A549 (cell line): ENCODE measurements around the gene CYP24A1. TPM values are rescaled to one million over a fixed set of nuclear protein-coding genes. Genes with fewer than 3 reads are reported as not detected.

Source experiments
- ATAC-seq, 2 experiments: fragments of 200-7000 bp in 1 of 2; fragments of >200 bp in 1 of 2; cut with Nextera tagmentation in 1 of 2; cut with Tn5 transposase in 1 of 2; 3 replicates each; pipeline versions ENCODE4 v1.8.0 to v1.9.1; 2018 to 2020; ENCODE audit warnings: mild to moderate bottlenecking in 1 of 2, moderate library complexity in 1 of 2
- CTCF ChIA-PET: fragments of 300-600 bp; sonication (Branson Sonifier 250); formaldehyde crosslinking; extraction: SDS; loops from one replicate; lab custom pipeline; 2021; ENCODE audit warnings: antibody characterized with exemption, inconsistent platforms; lab: Yijun Ruan, JAX
- POLR2A ChIA-PET: fragments of 350-600 bp; formaldehyde crosslinking; extraction: SDS; loops from one replicate; lab custom pipeline; 2021; ENCODE audit warnings: antibody characterized with exemption, inconsistent platforms; lab: Yijun Ruan, JAX
- DNase-seq, 2 experiments: peaks; one replicate each; pipeline versions ENCODE4 v3.0.0 to v3.0.0-alpha.2; 2011 to 2016; ENCODE audit warnings: low read depth in 1 of 2, low spot score in 1 of 2
- FAIRE-seq: peaks from 2 replicates; lab custom pipeline; 2011; peaks lifted over from hg19 to GRCh38; lab: Jason Lieb, UNC
- H3K27ac ChIP-seq, 2 experiments: fragments of >200 bp; sonication (Bioruptor Twin); formaldehyde crosslinking; 3 replicates each; pipeline ENCODE4 v1.5.1; 2016 to 2017
- H3K4me1 ChIP-seq: fragments of >200 bp; sonication (Bioruptor Twin); formaldehyde crosslinking; 3 replicates; pipeline ENCODE4 v1.6.1; 2016
- H3K4me2 ChIP-seq: fragments of >200 bp; sonication (Bioruptor Twin); formaldehyde crosslinking; 3 replicates; pipeline ENCODE4 v1.6.1; 2016
- H3K4me3 ChIP-seq: fragments of >200 bp; sonication (Bioruptor Twin); formaldehyde crosslinking; 3 replicates; pipeline ENCODE4 v1.5.1; 2016
- H3K9me3 ChIP-seq: fragments of >200 bp; sonication (Bioruptor Twin); formaldehyde crosslinking; 3 replicates; pipeline ENCODE4 v1.6.1; 2016
- BCL3 ChIP-seq: fragments of >200 bp; sonication (Bioruptor Twin); formaldehyde crosslinking; IDR thresholded peaks from 3 replicates; pipeline ENCODE4 v1.6.1; 2016
- BHLHE40 ChIP-seq: IDR thresholded peaks from 2 replicates; pipeline ENCODE4 v1.6.1; 2012; ENCODE audit warnings: low read depth, low read length, inconsistent platforms
- CBX2 ChIP-seq: fragments of 200-600 bp; sonication (generic); IDR thresholded peaks from 2 replicates; pipeline ENCODE4 v1.6.1; 2016; ENCODE audit warnings: low read depth, mild to moderate bottlenecking, borderline replicate concordance
- CBX8 ChIP-seq: fragments of 200-600 bp; sonication (generic); IDR thresholded peaks from 2 replicates; pipeline ENCODE4 v1.6.1; 2016
- CEBPB ChIP-seq, 2 experiments: fragments of >200 bp in 1 of 2; sonication (Bioruptor Twin) in 1 of 2; formaldehyde crosslinking in 1 of 2; IDR thresholded peaks; 2 replicates each; pipeline ENCODE4 v1.6.1; 2012 to 2016
- CHD2 ChIP-seq: fragments of 150-350 bp; IDR thresholded peaks from 2 replicates; pipeline ENCODE4 v1.6.1; 2014; ENCODE audit warnings: low read length; ENCODE audit not compliant: partially characterized antibody
- CHD4 ChIP-seq: fragments of 200-600 bp; sonication (generic); IDR thresholded peaks from 2 replicates; pipeline ENCODE4 v1.6.1; 2016; ENCODE audit warnings: antibody characterized with exemption, mild to moderate bottlenecking, borderline replicate concordance
- EHF ChIP-seq: fragments of 250-450 bp; sonication (Bioruptor Pico); IDR thresholded peaks from 2 replicates; pipeline ENCODE4 v1.5.0; 2020; ENCODE audit warnings: mild to moderate bottlenecking
- EHMT2 ChIP-seq: fragments of 200-600 bp; sonication (generic); IDR thresholded peaks from 2 replicates; pipeline ENCODE4 v1.6.1; 2016; ENCODE audit warnings: antibody characterized with exemption, low read depth, mild to moderate bottlenecking, moderate library complexity
- EP300 ChIP-seq, 2 experiments: fragments of >200 bp; sonication (Bioruptor Twin); formaldehyde crosslinking; IDR thresholded peaks; 2 replicates in 1 of 2; 3 replicates in 1 of 2; pipeline ENCODE4 v1.6.1; 2016 to 2017
- FOSB ChIP-seq: fragments of 250-450 bp; sonication (Bioruptor Pico); IDR thresholded peaks from 2 replicates; pipeline ENCODE4 v1.5.0; 2020; ENCODE audit warnings: mild to moderate bottlenecking, moderate library complexity
- FOSL2 ChIP-seq, 2 experiments: fragments of 450-650 bp in 1 of 2; fragments of >200 bp in 1 of 2; sonication (Bioruptor Twin) in 1 of 2; formaldehyde crosslinking; IDR thresholded peaks; 2 replicates each; pipeline versions ENCODE4 v1.5.0 to v1.6.1; 2016 to 2020; ENCODE audit warnings: mild to moderate bottlenecking in 1 of 2, moderate library complexity in 1 of 2
- FOXS1 ChIP-seq: fragments of 250-450 bp; sonication (Bioruptor Pico); IDR thresholded peaks from 2 replicates; pipeline ENCODE4 v1.5.0; 2020; ENCODE audit warnings: mild to moderate bottlenecking, moderate library complexity
- HDAC2 ChIP-seq: fragments of 200-600 bp; sonication (generic); IDR thresholded peaks from 2 replicates; pipeline ENCODE4 v1.6.1; 2016
- HES2 ChIP-seq: fragments of >200 bp; sonication (Bioruptor Twin); formaldehyde crosslinking; IDR thresholded peaks from 2 replicates; pipeline ENCODE4 v1.6.1; 2016
- HEYL ChIP-seq: fragments of 250-450 bp; sonication (Bioruptor Pico); IDR thresholded peaks from 2 replicates; pipeline ENCODE4 v1.8.0; 2021; ENCODE audit warnings: mild to moderate bottlenecking, moderate library complexity
- HMGXB4 ChIP-seq: fragments of 250-450 bp; sonication (Bioruptor Pico); IDR thresholded peaks from 2 replicates; pipeline ENCODE4 v1.5.0; 2021; ENCODE audit warnings: mild to moderate bottlenecking, moderate library complexity, borderline replicate concordance
- HOXA7 ChIP-seq: fragments of 250-450 bp; sonication (Bioruptor Pico); IDR thresholded peaks from 2 replicates; pipeline ENCODE4 v1.5.0; 2020; ENCODE audit warnings: mild to moderate bottlenecking, moderate library complexity
- HOXB13 ChIP-seq: fragments of 250-450 bp; sonication (Bioruptor Pico); IDR thresholded peaks from 2 replicates; pipeline ENCODE4 v1.5.0; 2020; ENCODE audit warnings: low read depth, mild to moderate bottlenecking, moderate library complexity
- JUN ChIP-seq, 2 experiments: fragments of >200 bp; sonication (Bioruptor Twin); formaldehyde crosslinking; IDR thresholded peaks; 2 replicates in 1 of 2; 3 replicates in 1 of 2; pipeline ENCODE4 v1.6.1; 2016 to 2017
- JUNB ChIP-seq: fragments of >200 bp; sonication (Bioruptor Twin); formaldehyde crosslinking; IDR thresholded peaks from 2 replicates; pipeline ENCODE4 v1.6.1; 2016
- KDM5A ChIP-seq: fragments of 200-600 bp; sonication (generic); IDR thresholded peaks from 2 replicates; pipeline ENCODE4 v1.6.1; 2016; ENCODE audit warnings: antibody characterized with exemption, mild to moderate bottlenecking
- MAFK ChIP-seq: fragments of 450-650 bp; IDR thresholded peaks from 2 replicates; pipeline ENCODE4 v1.6.1; 2014; ENCODE audit not compliant: partially characterized antibody
- MAX ChIP-seq: IDR thresholded peaks from 2 replicates; pipeline ENCODE4 v1.6.1; 2012
- MAZ ChIP-seq: fragments of 150-350 bp; IDR thresholded peaks from 2 replicates; pipeline ENCODE4 v1.6.1; 2014; ENCODE audit warnings: antibody characterized with exemption, low read depth, low read length, borderline replicate concordance
- MYC ChIP-seq: IDR thresholded peaks from 2 replicates; pipeline ENCODE4 v1.6.1; 2012; ENCODE audit warnings: mild to moderate bottlenecking, inconsistent platforms, low read length, improper control_type of control experiment, borderline replicate concordance
- NFE2L2 ChIP-seq: fragments of 150-350 bp; conservative IDR thresholded peaks from 2 replicates; pipeline ENCODE4 v1.6.1; 2014; ENCODE audit warnings: low read length
- NPAS2 ChIP-seq: fragments of 250-450 bp; sonication (Bioruptor Pico); IDR thresholded peaks from 2 replicates; pipeline ENCODE4 v1.8.0; 2022; ENCODE audit warnings: mild to moderate bottlenecking, moderate library complexity, borderline replicate concordance
- PHF8 ChIP-seq: fragments of 200-600 bp; sonication (generic); IDR thresholded peaks from 2 replicates; pipeline ENCODE4 v1.6.1; 2016; ENCODE audit warnings: low read depth, mild to moderate bottlenecking, antibody characterized with exemption, moderate library complexity, borderline replicate concordance
- POLR2A ChIP-seq: IDR thresholded peaks from 2 replicates; pipeline ENCODE4 v1.6.1; 2012; ENCODE audit warnings: mild to moderate bottlenecking, low read length
- RAD21 ChIP-seq, 2 experiments: fragments of >200 bp in 1 of 2; sonication (Bioruptor Twin) in 1 of 2; formaldehyde crosslinking in 1 of 2; IDR thresholded peaks in 1 of 2; conservative IDR thresholded peaks in 1 of 2; 2 replicates in 1 of 2; 3 replicates in 1 of 2; pipeline ENCODE4 v1.6.1; 2012 to 2018; ENCODE audit warnings: inconsistent platforms in 1 of 2
- RARB ChIP-seq: fragments of 250-450 bp; sonication (Bioruptor Pico); IDR thresholded peaks from 2 replicates; pipeline ENCODE4 v1.8.0; 2021; ENCODE audit warnings: mild to moderate bottlenecking, moderate library complexity
- RFX5 ChIP-seq: fragments of 450-650 bp; IDR thresholded peaks from 2 replicates; pipeline ENCODE4 v1.7.1; 2014; ENCODE audit warnings: antibody characterized with exemption, mild to moderate bottlenecking, moderate library complexity
- RNF2 ChIP-seq: fragments of 200-600 bp; sonication (generic); IDR thresholded peaks from 2 replicates; pipeline ENCODE4 v1.6.1; 2016; ENCODE audit warnings: low read depth, mild to moderate bottlenecking, antibody characterized with exemption, moderate library complexity, borderline replicate concordance
- SREBF2 ChIP-seq: fragments of 450-650 bp; IDR thresholded peaks from 2 replicates; pipeline ENCODE4 v1.6.1; 2014; ENCODE audit warnings: mild to moderate bottlenecking, moderate library complexity
- TFCP2L1 ChIP-seq: fragments of 250-450 bp; sonication (Bioruptor Pico); IDR thresholded peaks from 2 replicates; pipeline ENCODE4 v1.5.0; 2021; ENCODE audit warnings: mild to moderate bottlenecking
- TP53 ChIP-seq: fragments of 250-450 bp; sonication (Bioruptor Pico); IDR thresholded peaks from 2 replicates; pipeline ENCODE4 v1.5.0; 2021; ENCODE audit warnings: mild to moderate bottlenecking, moderate library complexity
- ZFP36 ChIP-seq: fragments of 450-650 bp; IDR thresholded peaks from 2 replicates; pipeline ENCODE4 v1.6.1; 2014; ENCODE audit warnings: borderline replicate concordance; ENCODE audit not compliant: partially characterized antibody
- ZSCAN20 ChIP-seq: fragments of 250-450 bp; sonication (Bioruptor Pico); IDR thresholded peaks from 2 replicates; pipeline ENCODE4 v1.8.0; 2022; ENCODE audit warnings: mild to moderate bottlenecking, moderate library complexity
- WGBS: methylation state at CpG from one replicate; pipeline ENCODE4 v1.1.6; 2017; ENCODE audit errors: missing lambda C conversion rate; 5-methylcytosine and 5-hydroxymethylcytosine counted together
- polyA plus RNA-seq, 4 experiments: library from polyadenylated mRNA; depleted of rRNA in 3 of 4; stranded (reverse); fragments of >200 nt; fragmentation: RNase III in 1 of 4; extraction: RNeasy Plus Mini Kit Qiagen cat#74134 plus additional on column Dnase treatment in 1 of 4; gene quantifications; 2 replicates in 3 of 4; 3 replicates in 1 of 4; pipeline ENCODE4 v1.2.3, GENCODE V29; 2011 to 2017

The CYP24A1 gene
- polyA plus RNA-seq, 2 of the 4 experiments (the other 2 are of a cell fraction): 722 to 1,617 TPM

- Histone ChIP-seq H3K4me2 (peak overlapping the region; percentile 6; the same call in 1 of the 3 replicates), H3K4me1 (peaks cover 43% of the 10 kb centered on the region), H3K27ac (peak overlapping the region; percentile 64 to 83; a peak in 5 of 6 replicates), H3K4me3 (no peak overlapping the region), H3K9me3 (no peaks in the 10 kb centered on the region)
- ChIA-PET CTCF (interaction anchor here (0.6 to 4.7 kb wide), 8 partner anchors 8 to 102 kb away, joined by 3 to 40 read pairs (median 6); partner anchors contain the start of gene PFDN4), POLR2A (interaction anchor here (0.9 kb wide), 1 partner anchor 33 kb away, joined by 3 read pairs; no protein-coding TSS in a partner anchor)
- FAIRE-seq (peak; percentile 18), ATAC-seq (peak; percentile 84 to 90), DNase-seq (peak; percentile 44 to 76)
- WGBS: 56% methylated on average over 11 of the region's 11 CpGs
- TF ChIP-seq HEYL (CRISPR knock-in tag): no peak
- no peak for TF ChIP-seq HMGXB4
- TF ChIP-seq CEBPB (IDR thresholded peaks at IDR 0.05): peak in 1 of 2 experiments; percentile 40; a peak in 2 of 4 replicates
- no peak for TF ChIP-seq CHD4
- no peak for TF ChIP-seq EP300 (IDR thresholded peaks at IDR 0.05)
- no peak for TF ChIP-seq ZSCAN20 (CRISPR knock-in tag)
- TF ChIP-seq RNF2: no peak
- no peak for TF ChIP-seq RARB (CRISPR knock-in tag)
- peak; percentile 70 for TF ChIP-seq MAX
- no peak for TF ChIP-seq EHF (CRISPR knock-in tag)
- no peak for TF ChIP-seq FOSL2 (IDR thresholded peaks at IDR 0.05)
- peak; percentile 68 for TF ChIP-seq FOSL2 (CRISPR knock-in tag; IDR thresholded peaks at IDR 0.05)
- TF ChIP-seq HDAC2: no peak
- no peak for TF ChIP-seq BCL3
- no peak for TF ChIP-seq JUN (IDR thresholded peaks at IDR 0.05)
- no peak for TF ChIP-seq EHMT2
- TF ChIP-seq HOXA7 (CRISPR knock-in tag): no peak
- no peak for TF ChIP-seq ZFP36
- no peak for TF ChIP-seq FOXS1 (CRISPR knock-in tag)
- TF ChIP-seq HOXB13 (CRISPR knock-in tag): no peak
- TF ChIP-seq MAZ: no peak
- TF ChIP-seq KDM5A: no peak
- TF ChIP-seq MAFK: no peak
- TF ChIP-seq RAD21 (conservative IDR thresholded peaks at IDR 0.05 in 1 of 2, IDR thresholded peaks at IDR 0.05 in 1 of 2): peak in 1 of 2 experiments; percentile 22; a peak in 2 of 5 replicates
- TF ChIP-seq TFCP2L1: no peak
- TF ChIP-seq SREBF2: no peak
- TF ChIP-seq NFE2L2: no peak
- no peak for TF ChIP-seq CBX2
- no peak for TF ChIP-seq FOSB (CRISPR knock-in tag)
- TF ChIP-seq MYC: peak; percentile 46; the same call in 1 of the 2 replicates
- no peak for TF ChIP-seq JUNB
- TF ChIP-seq CBX8: no peak
- TF ChIP-seq BHLHE40: no peak
- TF ChIP-seq TP53 (CRISPR knock-in tag): no peak
- no peak for TF ChIP-seq CHD2
- TF ChIP-seq RFX5: no peak
- TF ChIP-seq POLR2A: no peak
- TF ChIP-seq PHF8: no peak
- TF ChIP-seq HES2: no peak
- TF ChIP-seq NPAS2 (CRISPR knock-in tag): no peak
These were observed 21.1 kb upstream of the CYP24A1 start for GRCh38 chr20:54194724-54195438.
